GM19351 (cell line): Measurements from ENCODE around the gene SEC22A.

Experiments used
- ATAC-seq: cut with Tn5 transposase; IDR thresholded peaks from one replicate; pipeline ENCODE4 v1.9.1; 2021; ENCODE audit warnings: mild to moderate bottlenecking, moderate library complexity; ENCODE audit not compliant: unreplicated experiment

Gene SEC22A

GRCh38 chr3:123301331-123302184 lies 99.8 kb downstream of the SEC22A start:
- ATAC-seq = no peak

GRCh38 chr3:123302961-123303360 lies 101.2 kb downstream of the SEC22A start:
- ATAC-seq = no peak

GRCh38 chr3:123303976-123304560 lies 102.3 kb downstream of the SEC22A start:
- ATAC-seq = no peak

GRCh38 chr3:123305192-123305591 lies 103.4 kb downstream of the SEC22A start:
- ATAC-seq = no peak

- ATAC-seq = no peak
These were observed 105.3 kb downstream of the SEC22A start for GRCh38 chr3:123307064-123307463.

GRCh38 chr3:123310186-123310585 lies 108.4 kb downstream of the SEC22A start:
- no peak for ATAC-seq

- no peak for ATAC-seq
These were observed 109.0 kb downstream of the SEC22A start for GRCh38 chr3:123310741-123311140.

- no peak for ATAC-seq
These were observed 109.5 kb downstream of the SEC22A start for GRCh38 chr3:123311201-123311600.

GRCh38 chr3:123312331-123313265 lies 110.9 kb downstream of the SEC22A start:
- no peak for ATAC-seq

- no peak for ATAC-seq
These were observed 112.1 kb downstream of the SEC22A start for GRCh38 chr3:123313889-123314288.

- ATAC-seq = no peak
These were observed 112.9 kb downstream of the SEC22A start for GRCh38 chr3:123314359-123315270.

- no peak for ATAC-seq
These were observed 113.5 kb downstream of the SEC22A start for GRCh38 chr3:123315271-123315595.

GRCh38 chr3:123317716-123318115 lies 116.0 kb downstream of the SEC22A start:
- ATAC-seq = no peak

- ATAC-seq = no peak
These were observed 116.6 kb downstream of the SEC22A start for GRCh38 chr3:123318374-123318773.

GRCh38 chr3:123319760-123320159 lies 118.0 kb downstream of the SEC22A start:
- no peak for ATAC-seq

- no peak for ATAC-seq
These were observed 118.5 kb downstream of the SEC22A start for GRCh38 chr3:123320221-123320620.

- no peak for ATAC-seq
These were observed 120.1 kb downstream of the SEC22A start for GRCh38 chr3:123321806-123322205.

GRCh38 chr3:123322866-123323265 lies 121.1 kb downstream of the SEC22A start:
- ATAC-seq = no peak
